NB4 (cell line): ENCODE data around the gene SIPA1.

ENCODE experiments used
- POLR2A ChIP-seq: IDR thresholded peaks from 2 replicates; pipeline ENCODE4 v1.6.1; 2011; ENCODE audit warnings: mild to moderate bottlenecking; ENCODE audit not compliant: insufficient read length; ENCODE audit errors: extremely low read depth
- TF ChIP-seq, protein P1 (sequence below): IDR thresholded peaks from one replicate; pipeline ENCODE4 v1.5.1; 2012; ENCODE audit warnings: low read depth, low read length
- TF ChIP-seq, protein P2 (sequence below): IDR thresholded peaks from 2 replicates; pipeline ENCODE4 v1.6.1; 2011; ENCODE audit warnings: low read depth, low read length

- TF ChIP-seq, protein P1, sequence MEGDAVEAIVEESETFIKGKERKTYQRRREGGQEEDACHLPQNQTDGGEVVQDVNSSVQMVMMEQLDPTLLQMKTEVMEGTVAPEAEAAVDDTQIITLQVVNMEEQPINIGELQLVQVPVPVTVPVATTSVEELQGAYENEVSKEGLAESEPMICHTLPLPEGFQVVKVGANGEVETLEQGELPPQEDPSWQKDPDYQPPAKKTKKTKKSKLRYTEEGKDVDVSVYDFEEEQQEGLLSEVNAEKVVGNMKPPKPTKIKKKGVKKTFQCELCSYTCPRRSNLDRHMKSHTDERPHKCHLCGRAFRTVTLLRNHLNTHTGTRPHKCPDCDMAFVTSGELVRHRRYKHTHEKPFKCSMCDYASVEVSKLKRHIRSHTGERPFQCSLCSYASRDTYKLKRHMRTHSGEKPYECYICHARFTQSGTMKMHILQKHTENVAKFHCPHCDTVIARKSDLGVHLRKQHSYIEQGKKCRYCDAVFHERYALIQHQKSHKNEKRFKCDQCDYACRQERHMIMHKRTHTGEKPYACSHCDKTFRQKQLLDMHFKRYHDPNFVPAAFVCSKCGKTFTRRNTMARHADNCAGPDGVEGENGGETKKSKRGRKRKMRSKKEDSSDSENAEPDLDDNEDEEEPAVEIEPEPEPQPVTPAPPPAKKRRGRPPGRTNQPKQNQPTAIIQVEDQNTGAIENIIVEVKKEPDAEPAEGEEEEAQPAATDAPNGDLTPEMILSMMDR, result no peak
- TF ChIP-seq, protein P2, sequence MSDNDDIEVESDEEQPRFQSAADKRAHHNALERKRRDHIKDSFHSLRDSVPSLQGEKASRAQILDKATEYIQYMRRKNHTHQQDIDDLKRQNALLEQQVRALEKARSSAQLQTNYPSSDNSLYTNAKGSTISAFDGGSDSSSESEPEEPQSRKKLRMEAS, result no peak
- no peak for TF ChIP-seq POLR2A
Measured at GRCh38 chr11:65680192-65680743, 42.4 kb downstream of the SIPA1 start.
